ENCODE data around the gene CBFA2T3. TPM values are rescaled to one million over a fixed set of nuclear protein-coding genes. Genes with fewer than 3 reads are reported as not detected.

The CBFA2T3 gene
- total RNA-seq, 6 experiments from 2014 or later, result 2.5 to 9.8 (median 4.2) TPM

DNA sequence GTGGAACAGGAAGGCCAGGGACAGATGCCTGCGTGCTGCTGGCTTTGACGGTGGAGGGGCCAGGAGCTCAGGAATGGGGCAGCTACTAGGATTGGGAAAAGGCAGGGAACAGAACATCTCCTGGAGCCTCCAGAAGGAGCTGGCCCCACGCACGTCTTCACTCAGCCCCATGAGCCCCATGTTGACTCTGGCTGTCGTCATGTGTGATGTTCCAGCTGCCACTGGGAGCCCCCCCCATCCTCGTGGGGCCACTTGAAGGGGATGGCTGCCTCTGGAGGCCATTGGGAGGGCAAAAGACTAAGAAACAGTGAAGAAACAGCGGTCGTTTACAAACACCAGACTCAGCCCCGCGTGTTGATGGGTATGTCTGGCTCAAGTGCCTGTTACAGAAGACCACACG is 146.7 kb downstream of the CBFA2T3 start:
- ATAC-seq (no peak), DNase-seq (no peak)
- WGBS (ENCODE audit: insufficient coverage, low coverage, low lambda C conversion rate, missing lambda C conversion rate), result 83% methylated on average over 7 of the region's 11 CpGs
- Histone ChIP-seq H3K9me3 (no peaks in the 10 kb centered on the region), H3K36me3 (peaks cover 0 to 3% (median 0%) of the 10 kb centered on the region in 4 donors), H3K27me3 (no peaks in the 10 kb centered on the region), H3K27ac (no peak overlapping the region), H3K4me3 (no peak overlapping the region), H3K4me1 (no peaks in the 10 kb centered on the region)
- TF ChIP-seq, protein P1, sequence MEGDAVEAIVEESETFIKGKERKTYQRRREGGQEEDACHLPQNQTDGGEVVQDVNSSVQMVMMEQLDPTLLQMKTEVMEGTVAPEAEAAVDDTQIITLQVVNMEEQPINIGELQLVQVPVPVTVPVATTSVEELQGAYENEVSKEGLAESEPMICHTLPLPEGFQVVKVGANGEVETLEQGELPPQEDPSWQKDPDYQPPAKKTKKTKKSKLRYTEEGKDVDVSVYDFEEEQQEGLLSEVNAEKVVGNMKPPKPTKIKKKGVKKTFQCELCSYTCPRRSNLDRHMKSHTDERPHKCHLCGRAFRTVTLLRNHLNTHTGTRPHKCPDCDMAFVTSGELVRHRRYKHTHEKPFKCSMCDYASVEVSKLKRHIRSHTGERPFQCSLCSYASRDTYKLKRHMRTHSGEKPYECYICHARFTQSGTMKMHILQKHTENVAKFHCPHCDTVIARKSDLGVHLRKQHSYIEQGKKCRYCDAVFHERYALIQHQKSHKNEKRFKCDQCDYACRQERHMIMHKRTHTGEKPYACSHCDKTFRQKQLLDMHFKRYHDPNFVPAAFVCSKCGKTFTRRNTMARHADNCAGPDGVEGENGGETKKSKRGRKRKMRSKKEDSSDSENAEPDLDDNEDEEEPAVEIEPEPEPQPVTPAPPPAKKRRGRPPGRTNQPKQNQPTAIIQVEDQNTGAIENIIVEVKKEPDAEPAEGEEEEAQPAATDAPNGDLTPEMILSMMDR (IDR thresholded peaks at IDR 0.05), result no peak
- TF ChIP-seq POLR2A (IDR thresholded peaks at IDR 0.05), result no peak
- intact Hi-C loops (cut with DNase I), result no loop called here

DNA sequence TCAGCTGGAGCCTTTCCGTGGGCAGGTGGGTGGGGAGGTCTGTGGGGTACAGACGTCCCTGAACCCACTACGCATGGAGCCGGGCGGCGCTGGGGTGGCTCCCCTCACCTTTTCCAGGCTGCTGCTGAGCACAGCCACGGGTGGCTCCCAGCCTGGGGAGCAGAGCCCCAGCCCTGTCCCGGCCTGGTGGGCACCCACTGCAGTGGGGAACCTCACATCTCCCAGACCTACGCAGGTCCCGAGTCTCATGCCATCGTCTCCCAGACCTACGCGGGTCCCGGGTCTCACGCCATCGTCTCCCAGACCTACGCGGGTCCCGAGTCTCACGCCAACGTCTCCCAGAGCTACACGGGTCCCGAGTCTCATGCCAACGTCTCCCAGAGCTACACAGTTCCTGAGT is 148.3 kb downstream of the CBFA2T3 start:
- DNase-seq (no peak), ATAC-seq (no peak)
- Histone ChIP-seq H3K36me3 (peaks cover 0 to 3% (median 0%) of the 10 kb centered on the region in 4 donors), H3K9me3 (no peaks in the 10 kb centered on the region), H3K4me1 (no peaks in the 10 kb centered on the region), H3K4me3 (no peak overlapping the region), H3K27ac (no peak overlapping the region), H3K27me3 (no peaks in the 10 kb centered on the region)
- intact Hi-C loops (cut with DNase I), result no loop called here
- TF ChIP-seq, protein P1 (IDR thresholded peaks at IDR 0.05), result no peak
- TF ChIP-seq POLR2A (IDR thresholded peaks at IDR 0.05), result no peak
- 82% methylated on average over 8 of the region's 24 CpGs for WGBS (ENCODE audit: insufficient coverage, low coverage, low lambda C conversion rate, missing lambda C conversion rate)

DNA sequence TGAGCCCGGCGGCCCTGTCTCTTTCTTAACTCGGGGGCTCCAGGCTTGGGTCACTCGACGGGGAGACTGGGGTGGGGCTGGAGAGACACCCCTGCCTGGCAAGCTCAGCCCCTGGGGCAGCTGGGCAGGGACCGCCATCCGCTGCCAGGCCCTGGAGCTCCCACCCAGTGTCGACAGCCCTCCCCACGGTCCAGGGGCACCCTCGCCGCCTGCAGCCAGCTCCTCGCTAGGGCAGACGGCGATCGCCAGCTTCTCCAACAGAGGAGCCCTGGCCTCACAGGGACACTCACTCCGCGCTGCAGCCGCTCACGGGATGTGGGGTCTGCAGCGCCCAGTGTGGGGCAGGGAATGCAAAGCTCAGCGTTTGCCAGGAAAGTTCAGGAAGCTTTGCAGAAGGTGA is 149.3 kb downstream of the CBFA2T3 start:
- intact Hi-C loops (cut with DNase I), result no loop called here
- H3K36me3 ChIP-seq, result peaks cover 0 to 3% (median 0%) of the 10 kb centered on the region in 4 donors
- WGBS (ENCODE audit: insufficient coverage, low coverage, low lambda C conversion rate, missing lambda C conversion rate), result 92% methylated on average over 4 of the region's 21 CpGs

DNA sequence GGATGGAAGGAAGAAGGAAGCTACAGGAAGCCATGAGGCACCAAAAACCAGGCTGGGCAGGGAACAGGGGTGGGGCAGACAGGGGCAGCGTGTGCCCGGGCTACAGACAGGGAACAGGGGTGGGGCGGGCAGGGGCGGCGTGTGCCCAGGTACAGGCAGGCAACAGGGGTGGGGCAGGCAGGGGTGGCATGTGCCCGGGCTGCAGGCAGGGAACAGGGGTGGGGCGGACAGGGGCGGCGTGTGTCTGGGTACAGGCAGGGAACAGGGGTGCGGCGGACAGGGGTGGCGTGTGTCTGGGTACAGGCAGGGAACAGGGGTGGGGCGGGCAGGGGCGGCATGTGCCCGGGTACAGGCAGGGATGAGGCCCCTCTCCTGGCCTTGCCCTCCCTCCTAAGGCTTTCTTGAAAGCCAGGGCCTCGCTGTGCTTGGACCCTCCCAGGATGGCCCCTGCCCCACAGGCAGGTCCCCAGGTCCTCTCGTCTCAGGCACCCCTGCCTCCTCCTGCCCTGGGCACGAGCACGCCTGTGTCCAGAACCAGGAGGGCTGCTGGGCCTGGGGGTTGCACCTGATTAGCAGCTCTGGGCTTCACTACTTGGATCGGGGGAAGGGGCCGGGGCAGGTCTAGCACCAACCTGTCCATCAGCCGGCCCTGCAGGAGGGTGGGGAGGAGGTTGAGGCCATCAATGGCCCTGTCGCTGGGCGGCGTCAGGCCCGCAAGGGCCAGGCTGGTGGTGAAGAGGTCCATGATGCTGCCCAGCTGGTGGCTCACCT is 150.8 kb downstream of the CBFA2T3 start:
- intact Hi-C loops (cut with DNase I), result no loop called here
- H3K4me3 ChIP-seq, result no peak overlapping the region
- H3K27me3 ChIP-seq, result no peaks in the 10 kb centered on the region
- ATAC-seq (no peak), DNase-seq (no peak)
- no peak overlapping the region for H3K27ac ChIP-seq
- no peak for TF ChIP-seq POLR2A (IDR thresholded peaks at IDR 0.05)
- TF ChIP-seq, protein P1 (IDR thresholded peaks at IDR 0.05), result no peak
- no peaks in the 10 kb centered on the region for H3K4me1 ChIP-seq
- H3K36me3 ChIP-seq, result peaks cover 0 to 5% (median 0%) of the 10 kb centered on the region in 4 donors
- no peaks in the 10 kb centered on the region for H3K9me3 ChIP-seq
- 94% methylated on average over 12 of the region's 26 CpGs for WGBS (ENCODE audit: insufficient coverage, low coverage, low lambda C conversion rate, missing lambda C conversion rate)

More for the DNA sequence above, 149.3 kb downstream of the CBFA2T3 start:
- no peak for TF ChIP-seq POLR2A (IDR thresholded peaks at IDR 0.05)
- TF ChIP-seq, protein P1 (IDR thresholded peaks at IDR 0.05), result no peak
- Histone ChIP-seq H3K9me3 (no peaks in the 10 kb centered on the region), H3K4me3 (no peak overlapping the region), H3K27ac (no peak overlapping the region), H3K27me3 (no peaks in the 10 kb centered on the region), H3K4me1 (no peaks in the 10 kb centered on the region)
- ATAC-seq (no peak), DNase-seq (no peak)
